Mesendoderm (in vitro differentiated cells): ENCODE measurements around the gene FADS1.

ENCODE experiments used
- DNase-seq: peaks from one replicate; pipeline ENCODE4 v3.0.0; 2013
- H2AK5ac ChIP-seq: 2 replicates; pipeline ENCODE4 v1.6.1; 2013; ENCODE audit warnings: low read length, inconsistent platforms
- H2BK120ac ChIP-seq: 2 replicates; pipeline ENCODE4 v1.6.1; 2013; ENCODE audit warnings: low read depth, mild to moderate bottlenecking, low read length, moderate library complexity, mixed read lengths
- H2BK15ac ChIP-seq: replicated peaks from 2 replicates; pipeline ENCODE4 v1.6.1; 2013; ENCODE audit warnings: low read depth, mild to moderate bottlenecking, moderate library complexity
- H2BK5ac ChIP-seq: 2 replicates; pipeline ENCODE4 v1.6.1; 2013; ENCODE audit warnings: low read length, inconsistent platforms
- H3K18ac ChIP-seq: 2 replicates; pipeline ENCODE4 v1.6.1; 2013; ENCODE audit warnings: mild to moderate bottlenecking, low read length, mixed read lengths
- H3K23ac ChIP-seq: one replicate; pipeline ENCODE4 v1.6.1; 2013; ENCODE audit warnings: low read length
- H3K27ac ChIP-seq: 2 replicates; pipeline ENCODE4 v1.5.1; 2013; ENCODE audit warnings: low read depth, mild to moderate bottlenecking, inconsistent platforms, low read length, moderate library complexity
- H3K27me3 ChIP-seq: 2 replicates; pipeline ENCODE4 v1.6.1; 2013; ENCODE audit warnings: low read length, control low read depth, mild to moderate bottlenecking, inconsistent platforms; ENCODE audit not compliant: insufficient read depth, poor library complexity
- H3K36me3 ChIP-seq: 2 replicates; pipeline ENCODE4 v1.6.1; 2013; ENCODE audit warnings: low read length, inconsistent platforms; ENCODE audit not compliant: control insufficient read depth, insufficient read depth
- H3K4ac ChIP-seq: one replicate; pipeline ENCODE4 v1.6.1; 2013; ENCODE audit warnings: low read depth, mild to moderate bottlenecking, low read length, moderate library complexity
- H3K4me1 ChIP-seq: 2 replicates; pipeline ENCODE4 v1.6.1; 2013; ENCODE audit warnings: low read depth, low read length, inconsistent platforms; ENCODE audit not compliant: control insufficient read depth
- H3K4me2 ChIP-seq: 2 replicates; pipeline ENCODE4 v1.6.1; 2013; ENCODE audit warnings: low read length
- H3K4me3 ChIP-seq: 2 replicates; pipeline ENCODE4 v1.5.1; 2013; ENCODE audit warnings: mild to moderate bottlenecking, low read length
- H3K56ac ChIP-seq: one replicate; pipeline ENCODE4 v1.6.1; 2013; ENCODE audit warnings: low read length
- H3K79me1 ChIP-seq: 2 replicates; pipeline ENCODE4 v1.6.1; 2013; ENCODE audit warnings: low read length, inconsistent platforms
- H3K79me2 ChIP-seq: 2 replicates; pipeline ENCODE4 v1.6.1; 2013; ENCODE audit warnings: mild to moderate bottlenecking, low read length; ENCODE audit not compliant: control insufficient read depth, insufficient read depth
- H3K9ac ChIP-seq: 2 replicates; pipeline ENCODE4 v1.6.1; 2013; ENCODE audit warnings: low read length, inconsistent platforms
- H4K5ac ChIP-seq: one replicate; pipeline ENCODE4 v1.6.1; 2013; ENCODE audit warnings: low read length
- H4K8ac ChIP-seq: one replicate; pipeline ENCODE4 v1.6.1; 2013; ENCODE audit warnings: low read depth, mild to moderate bottlenecking, control low read depth, low read length, moderate library complexity
- WGBS: extraction: QIAGEN DNeasy Blood & Tissue Kit; methylation state at CpG from one replicate; pipeline ENCODE4 v1.1.7; 2013; ENCODE audit warnings: low lambda C conversion rate, missing lambda C conversion rate; ENCODE audit not compliant: insufficient coverage; ENCODE audit errors: extremely low coverage; 5-methylcytosine and 5-hydroxymethylcytosine counted together

The FADS1 gene

DNA sequence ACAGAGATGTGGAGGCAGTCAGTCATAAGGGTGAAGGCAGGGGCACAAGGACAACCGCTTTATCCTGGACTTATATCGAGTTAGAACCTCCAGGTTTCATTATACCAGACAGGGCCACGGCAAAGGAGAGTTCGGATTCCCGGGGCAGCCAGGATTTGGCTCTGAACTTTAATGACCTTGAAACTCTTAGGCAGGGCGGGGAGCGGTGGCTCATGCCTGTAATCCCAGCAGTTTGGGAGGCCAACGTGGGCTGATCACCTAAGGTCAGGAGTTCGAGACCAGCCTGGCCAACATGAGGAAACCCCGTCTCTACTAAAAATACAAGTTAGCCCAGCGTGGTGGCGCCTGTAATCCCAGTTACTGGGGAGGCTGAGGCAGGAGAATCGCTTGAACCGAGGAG is 65.4 kb downstream of the FADS1 start:
- Histone ChIP-seq H3K56ac (no peak overlapping the region), H4K5ac (no peak overlapping the region), H3K27me3 (no peaks in the 10 kb centered on the region), H3K4ac (no peak overlapping the region), H3K18ac (no peak overlapping the region), H3K36me3 (no peaks in the 10 kb centered on the region), H3K79me2 (no peaks in the 10 kb centered on the region), H2BK120ac (no peak overlapping the region), H3K27ac (no peak overlapping the region), H3K4me2 (no peak overlapping the region), H3K23ac (no peak overlapping the region), H2BK5ac (no peak overlapping the region), H3K4me1 (peaks cover 29% of the 10 kb centered on the region), H3K4me3 (no peak overlapping the region), H2BK15ac (no peak overlapping the region), H3K79me1 (no peaks in the 10 kb centered on the region), H2AK5ac (no peak overlapping the region), H4K8ac (no peak overlapping the region), H3K9ac (no peak overlapping the region)
- WGBS = no CpG with 5 or more reads among the region's 14 CpGs
- no peak for DNase-seq

DNA sequence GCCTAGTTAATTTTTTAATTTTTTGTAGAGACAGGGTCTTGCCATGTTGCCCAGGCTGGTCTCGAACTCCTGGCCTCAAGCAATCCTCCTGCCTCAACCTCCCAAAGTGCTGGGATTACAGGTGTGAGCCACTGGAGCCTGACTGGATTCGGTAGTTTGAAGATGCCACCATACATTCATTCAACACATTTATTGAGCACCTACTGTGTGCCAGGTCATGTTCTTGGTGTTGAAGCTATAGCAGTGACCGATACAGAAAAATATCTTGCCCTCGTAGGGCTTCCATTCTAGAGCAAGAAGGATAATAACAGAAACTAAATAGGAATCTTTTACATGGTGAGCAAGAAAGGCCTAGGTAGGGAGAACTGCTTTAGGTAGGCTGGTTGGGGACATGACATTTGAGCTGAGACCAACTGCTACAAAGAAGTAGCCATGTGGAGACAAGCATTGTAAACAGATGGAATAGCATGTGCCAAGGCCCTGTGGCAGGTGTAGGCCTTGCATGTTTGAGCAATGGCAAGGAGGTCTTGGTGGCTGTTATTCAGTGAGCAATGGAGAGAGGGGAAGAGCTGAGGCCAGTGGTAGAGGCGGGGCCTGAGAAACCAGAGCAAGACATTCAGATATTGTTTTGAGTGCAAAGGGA is 66.1 kb downstream of the FADS1 start:
- no peak overlapping the region for H3K4me2 ChIP-seq
- no peak overlapping the region for H3K18ac ChIP-seq
- H2AK5ac ChIP-seq = no peak overlapping the region
- no peak overlapping the region for H3K56ac ChIP-seq
- no peaks in the 10 kb centered on the region for H3K27me3 ChIP-seq
- no peak for DNase-seq
- peaks cover 23% of the 10 kb centered on the region for H3K4me1 ChIP-seq
- no peak overlapping the region for H2BK120ac ChIP-seq
- no CpG with 5 or more reads among the region's 5 CpGs for WGBS
- H3K79me1 ChIP-seq = no peaks in the 10 kb centered on the region
- H3K9ac ChIP-seq = no peak overlapping the region
- no peaks in the 10 kb centered on the region for H3K36me3 ChIP-seq
- H3K27ac ChIP-seq = no peak overlapping the region
- H4K5ac ChIP-seq = no peak overlapping the region
- H3K23ac ChIP-seq = no peak overlapping the region
- H3K4ac ChIP-seq = no peak overlapping the region
- no peak overlapping the region for H3K4me3 ChIP-seq
- no peak overlapping the region for H4K8ac ChIP-seq
- no peaks in the 10 kb centered on the region for H3K79me2 ChIP-seq
- no peak overlapping the region for H2BK5ac ChIP-seq
- H2BK15ac ChIP-seq = no peak overlapping the region
